Gastrocnemius medialis (tissue), 4 donors: Measurements from ENCODE around the gene MAPK1. TPM values are rescaled to one million over a fixed set of nuclear protein-coding genes. Genes with fewer than 3 reads are reported as not detected.

Experiments used
- ATAC-seq, 2 donors: fragments of 150-250 bp; one replicate each; pipeline ENCODE4 v1.9.1; 2016
- DNase-seq, 2 donors: peaks; one replicate each; pipeline ENCODE4 v3.0.0-alpha.2; 2019
- H3K27ac ChIP-seq, 4 donors: fragments of 200-600 bp; sonication (generic); 1 replicate in 1 of 4; 2 replicates in 3 of 4; pipeline ENCODE4 v1.5.1; 2016 to 2018; ENCODE audit warnings: mild to moderate bottlenecking in 2 of 4, moderate library complexity in 1 of 4
- H3K27me3 ChIP-seq, 3 donors: fragments of 200-600 bp; sonication (generic) in 2 of 3; 1 replicate in 1 of 3; 2 replicates in 2 of 3; pipeline versions ENCODE4 v1.5.1 to v1.6.0; 2016 to 2019; ENCODE audit warnings: mild to moderate bottlenecking in 1 of 3, moderate library complexity in 1 of 3
- H3K36me3 ChIP-seq, 2 donors: fragments of 200-600 bp; sonication (generic) in 1 of 2; one replicate each; pipeline ENCODE4 v1.5.1; 2017 to 2018
- H3K4me1 ChIP-seq, 2 donors: fragments of 200-600 bp; sonication (generic) in 1 of 2; one replicate each; pipeline ENCODE4 v1.5.1; 2016 to 2017; ENCODE audit warnings: mild to moderate bottlenecking in 2 of 2
- H3K4me3 ChIP-seq, 4 donors: fragments of 200-600 bp; sonication (generic) in 3 of 4; 1 replicate in 1 of 4; 2 replicates in 3 of 4; pipeline ENCODE4 v1.5.1; 2016 to 2019; ENCODE audit warnings: mild to moderate bottlenecking in 2 of 4
- H3K9me3 ChIP-seq, 3 donors: fragments of 200-600 bp; sonication (generic) in 2 of 3; 1 replicate in 1 of 3; 2 replicates in 2 of 3; pipeline ENCODE4 v1.5.1; 2016 to 2019
- CTCF ChIP-seq, 5 experiments: fragments of 450-650 bp in 3 of 5; fragments of 200-600 bp in 2 of 5; sonication (generic) in 2 of 5; IDR thresholded peaks in 4 of 5; conservative IDR thresholded peaks in 1 of 5; 1 replicate in 4 of 5; 2 replicates in 1 of 5; pipeline ENCODE4 v1.5.1; 2016 to 2019; ENCODE audit warnings: antibody characterized with exemption in 5 of 5, mild to moderate bottlenecking in 3 of 5, moderate library complexity in 3 of 5
- POLR2A ChIP-seq, 2 donors: fragments of 450-650 bp; IDR thresholded peaks; one replicate each; pipeline ENCODE4 v1.6.1; 2017; ENCODE audit warnings: antibody characterized with exemption in 2 of 2, mild to moderate bottlenecking in 2 of 2, moderate library complexity in 2 of 2
- in situ Hi-C, 4 donors: fragments of 200-750 bp; cut with MboI; loops; one replicate each; pipeline versions ENCODE4 v1.15.0 to v1.8.0; 2017; ENCODE audit warnings: low sequenced_read_pairs in 4 of 4
- intact Hi-C: fragments of 100-400 bp; cut with DNase I; formaldehyde crosslinking; loops from one replicate; pipeline ENCODE4 v1.15.1; 2023; ENCODE audit warnings: low total_unique reads
- total RNA-seq, 4 donors: library from RNA; depleted of rRNA; stranded (reverse); fragments of >200 nt; gene quantifications; one replicate each; pipeline versions ENCODE4 v1.1.0 to v1.2.3, GENCODE V29; 2016

Gene MAPK1
- total RNA-seq, 4 donors from 2014 or later = 39.8 to 79.5 (median 57.2) TPM

- Histone ChIP-seq H3K9me3 (no peaks in the 10 kb centered on the region), H3K4me1 (peaks cover 0 to 10% of the 10 kb centered on the region in 2 donors), H3K36me3 (peaks cover 0 to 28% of the 10 kb centered on the region in 2 donors), H3K27me3 (no peaks in the 10 kb centered on the region), H3K27ac (no peak overlapping the region), H3K4me3 (no peak overlapping the region)
- ATAC-seq = no peak
- intact Hi-C loops = no loop called here
- DNase-seq = no peak
- in situ Hi-C loops = no loop called here
- TF ChIP-seq POLR2A (IDR thresholded peaks at IDR 0.05) (no peak), CTCF (IDR thresholded peaks at IDR 0.05 in 4 of 5, conservative IDR thresholded peaks at IDR 0.05 in 1 of 5) (no peak)
Measured at GRCh38 chr22:21759093-21759492, 108.4 kb downstream of the MAPK1 start.

- intact Hi-C loops = no loop called here
- Histone ChIP-seq H3K36me3 (peaks cover 0 to 19% of the 10 kb centered on the region in 2 donors), H3K4me3 (no peak overlapping the region), H3K27ac (no peak overlapping the region), H3K4me1 (peaks cover 0 to 11% of the 10 kb centered on the region in 2 donors), H3K9me3 (no peaks in the 10 kb centered on the region), H3K27me3 (no peaks in the 10 kb centered on the region)
- TF ChIP-seq CTCF (IDR thresholded peaks at IDR 0.05 in 4 of 5, conservative IDR thresholded peaks at IDR 0.05 in 1 of 5) = no peak
- ATAC-seq (no peak), DNase-seq (no peak)
- in situ Hi-C loops = no loop called here
Measured at GRCh38 chr22:21758091-21758864, 109.2 kb downstream of the MAPK1 start.

- Histone ChIP-seq H3K4me3 (no peak overlapping the region), H3K4me1 (peaks cover 0 to 11% of the 10 kb centered on the region in 2 donors), H3K27ac (peak overlapping the region in 1 of 4 donors; percentile 0), H3K27me3 (no peaks in the 10 kb centered on the region), H3K9me3 (no peaks in the 10 kb centered on the region), H3K36me3 (no peaks in the 10 kb centered on the region)
- no peak for TF ChIP-seq POLR2A (IDR thresholded peaks at IDR 0.05)
- no peak for TF ChIP-seq CTCF (IDR thresholded peaks at IDR 0.05 in 4 of 5, conservative IDR thresholded peaks at IDR 0.05 in 1 of 5)
- ATAC-seq = no peak
- DNase-seq = no peak
- intact Hi-C loops = no loop called here
- in situ Hi-C loops = no loop called here
Measured at GRCh38 chr22:21755851-21756284, 111.6 kb downstream of the MAPK1 start.

- TF ChIP-seq POLR2A (IDR thresholded peaks at IDR 0.05) (no peak), CTCF (IDR thresholded peaks at IDR 0.05 in 4 of 5, conservative IDR thresholded peaks at IDR 0.05 in 1 of 5) (no peak)
Measured at GRCh38 chr22:21754523-21754922, 112.9 kb downstream of the MAPK1 start.

More at GRCh38 chr22:21754523-21754922, 112.9 kb downstream of the MAPK1 start:
- Histone ChIP-seq H3K9me3 (no peaks in the 10 kb centered on the region), H3K27me3 (no peaks in the 10 kb centered on the region), H3K36me3 (no peaks in the 10 kb centered on the region), H3K4me3 (no peak overlapping the region), H3K27ac (no peak overlapping the region), H3K4me1 (peaks cover 0 to 11% of the 10 kb centered on the region in 2 donors)
- intact Hi-C loops (no loop called here), in situ Hi-C loops (no loop called here)
- peak in 1 of 2 donors; percentile 18 for ATAC-seq
- DNase-seq = peak in 1 of 2 donors; percentile 27
